ENCODE measurements around the gene BCKDHA.

BCKDHA gene

DNA sequence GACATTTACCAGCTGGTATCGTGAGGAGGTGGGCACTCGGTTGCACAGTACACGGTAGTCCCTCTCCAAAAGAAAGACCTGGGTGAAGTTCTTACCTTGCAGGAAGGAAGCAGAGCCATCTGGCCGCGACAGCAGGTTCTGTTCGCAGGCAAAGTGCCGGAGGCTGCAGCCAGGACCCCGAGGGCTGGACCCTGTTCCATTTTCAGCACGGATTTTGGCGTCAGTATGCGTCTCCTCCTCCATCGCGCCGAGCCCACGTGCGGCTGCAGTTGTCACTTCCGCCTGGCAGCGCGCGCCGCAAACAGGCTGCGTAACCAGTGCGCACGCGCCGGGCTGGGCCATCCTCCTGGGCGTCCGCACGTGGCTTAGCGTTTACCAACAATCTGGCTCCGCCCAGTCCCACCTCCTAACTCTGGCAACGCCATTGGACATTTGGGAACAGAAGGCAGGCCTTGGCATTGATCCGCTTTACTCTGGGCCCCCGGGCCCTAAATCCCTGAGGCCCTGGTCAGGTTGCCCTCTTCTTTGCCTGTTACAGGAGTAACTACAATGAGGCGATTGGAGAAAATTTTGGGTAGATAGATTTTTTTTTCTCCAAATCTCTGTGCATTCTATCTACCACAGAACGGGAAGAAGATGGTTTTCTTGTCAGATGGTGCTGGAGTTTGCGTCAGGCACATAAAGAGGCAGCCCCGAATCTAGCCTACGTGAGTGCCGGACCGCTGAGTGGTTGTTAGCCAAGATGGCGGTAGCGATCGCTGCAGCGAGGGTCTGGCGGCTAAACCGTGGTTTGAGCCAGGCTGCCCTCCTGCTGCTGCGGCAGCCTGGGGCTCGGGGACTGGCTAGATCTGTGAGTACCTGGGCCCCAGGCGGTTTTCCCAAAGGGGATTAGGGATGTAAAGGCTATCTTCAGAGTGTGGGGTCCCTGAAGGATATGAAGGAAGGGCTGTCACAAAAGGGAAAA lies at the start of gene BCKDHA, which contains the start of gene EXOSC5:
TSS of gene BCKDHA (plus strand) at position 733 of the 964 bp plus-strand sequence. CDS start at position 743, 10 bp downstream.
TSS of gene EXOSC5 (minus strand) at position 274 of the 964 bp plus-strand sequence. CDS start at position 243, 31 bp downstream.
- DNase-seq = peak; percentile 100

DNA sequence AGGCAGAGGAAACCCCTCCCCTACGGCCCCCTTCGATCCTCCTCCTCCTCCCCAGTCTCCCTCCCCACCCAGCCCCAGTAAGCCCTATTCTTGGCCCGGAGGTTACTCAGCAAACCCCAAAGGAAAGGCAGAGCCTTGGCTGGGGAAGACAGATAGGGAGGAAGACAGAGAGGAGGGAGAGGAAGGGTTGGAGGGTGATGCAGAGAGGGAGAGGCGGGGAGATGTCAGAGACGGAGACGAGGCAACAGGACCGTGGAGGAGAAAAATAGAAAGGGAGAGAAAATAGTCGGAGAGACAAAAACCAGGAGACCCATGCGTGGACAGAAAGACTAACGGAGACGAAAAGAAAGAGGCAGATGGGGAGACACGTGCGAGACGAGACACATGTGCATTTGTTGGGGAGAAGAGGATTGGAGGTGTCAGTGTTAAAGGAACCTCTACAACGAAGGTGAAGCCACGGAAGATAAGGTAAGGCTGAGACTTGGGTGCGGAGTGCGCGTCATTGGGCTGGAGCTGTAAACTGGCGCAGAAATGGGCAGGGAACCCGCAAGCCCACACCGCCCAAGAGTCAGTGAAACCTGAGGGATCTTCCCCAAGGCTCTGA lies 46.8 kb upstream of the BCKDHA start:
- no peak for DNase-seq

DNA sequence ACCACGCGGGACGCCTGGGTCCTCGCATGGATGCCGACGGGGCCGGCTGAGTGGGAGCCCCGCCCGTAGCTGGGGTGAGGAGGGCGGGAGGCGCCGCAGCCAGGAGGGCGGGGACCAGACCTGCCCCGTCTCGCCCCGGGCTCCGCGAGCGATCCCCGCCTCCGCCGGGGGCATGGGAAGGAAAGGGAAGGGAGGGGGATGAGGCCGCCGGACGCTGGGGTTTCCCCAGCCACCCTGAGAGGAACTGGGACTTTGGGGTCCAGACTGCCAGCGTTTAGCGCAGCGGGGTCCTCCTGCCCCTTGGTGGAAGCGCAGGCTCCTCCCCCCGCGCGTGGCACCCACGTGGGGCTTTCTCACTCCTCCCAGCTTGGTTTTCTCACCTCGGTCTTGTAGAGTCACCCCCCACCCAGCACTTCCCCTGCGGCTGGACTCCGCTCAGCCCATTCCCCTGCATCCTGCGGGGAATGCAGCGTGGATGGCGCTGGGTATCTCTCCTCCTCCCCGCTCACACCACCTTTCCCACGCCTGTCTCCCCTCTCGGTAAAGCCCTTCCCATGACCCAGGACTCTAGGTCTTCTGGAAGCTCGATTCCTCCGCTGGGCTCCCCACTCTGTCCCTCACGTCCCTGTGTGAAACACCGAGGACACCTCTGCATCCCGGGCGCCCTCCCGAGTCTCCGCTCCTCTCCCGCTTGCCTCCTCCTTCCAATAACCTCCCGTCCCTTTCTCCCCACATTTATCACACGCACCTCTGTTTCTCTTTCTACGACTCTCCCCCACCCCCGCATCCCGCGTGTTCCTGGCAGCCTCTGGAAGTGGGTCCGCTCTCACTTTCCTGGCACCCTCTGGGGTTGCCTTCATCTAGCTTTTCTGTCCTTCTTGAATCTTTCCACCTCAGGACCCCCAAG lies 46.0 kb upstream of the BCKDHA start:
- DNase-seq = no peak

DNA sequence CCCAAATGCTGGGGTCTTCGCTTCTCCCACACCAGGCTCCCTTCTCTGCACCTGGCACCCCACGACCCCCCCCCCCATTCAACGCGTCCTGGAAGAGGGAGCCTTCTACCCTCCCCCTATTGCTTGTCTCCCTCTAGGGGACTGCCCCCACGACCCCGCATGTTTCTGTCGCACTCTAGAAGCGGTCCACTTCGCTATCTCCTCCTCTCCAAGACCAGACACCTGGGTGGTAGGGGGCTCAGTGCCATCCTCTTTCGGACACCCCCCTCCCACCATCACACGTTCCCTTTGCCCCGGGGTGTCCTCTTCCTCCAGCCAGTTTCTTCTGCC lies 45.4 kb upstream of the BCKDHA start:
- no peak for DNase-seq

DNA sequence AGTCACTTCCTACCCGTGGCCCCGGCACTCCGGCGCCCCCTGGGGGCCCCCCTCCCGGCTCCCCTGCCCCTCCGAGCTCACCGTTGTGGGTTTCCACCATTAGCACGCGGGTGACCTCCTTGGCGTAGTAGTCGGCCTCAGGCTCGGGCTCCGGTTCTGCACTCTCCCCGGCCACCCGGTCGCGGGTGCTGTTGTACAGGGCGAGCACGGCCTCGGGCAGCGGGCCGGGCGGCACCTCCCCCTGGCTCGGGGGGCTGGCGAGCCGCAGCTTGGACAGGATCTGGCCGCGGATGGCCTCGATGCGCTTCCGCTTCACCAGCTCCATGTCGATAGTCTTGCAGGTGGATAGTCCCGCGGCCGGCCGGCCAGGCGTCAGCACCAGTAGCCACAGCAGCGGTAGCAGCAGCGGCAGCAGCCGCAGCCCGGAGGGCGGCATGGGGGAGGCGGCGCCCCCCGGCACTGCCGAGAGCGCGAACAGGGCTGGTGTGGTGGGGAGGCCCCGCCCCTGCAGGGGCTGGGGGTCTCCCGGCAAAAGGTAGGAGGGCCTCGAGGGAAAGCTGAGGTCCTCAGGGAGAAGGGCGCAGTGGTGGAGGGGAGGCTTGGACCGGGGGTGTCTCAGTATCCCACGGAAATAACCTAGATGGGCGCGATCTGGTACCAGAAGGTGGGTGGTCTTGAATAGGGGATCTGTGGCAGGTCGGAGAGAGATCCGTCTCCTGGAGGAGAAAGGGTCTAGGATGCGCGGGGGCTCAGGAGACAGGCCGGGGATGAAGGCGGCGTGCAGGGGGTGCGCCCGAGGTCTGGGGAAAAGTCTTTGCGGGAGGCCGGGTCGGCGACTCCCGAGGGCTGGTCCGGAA lies 44.8 kb upstream of the BCKDHA start:
- DNase-seq = no peak

DNA sequence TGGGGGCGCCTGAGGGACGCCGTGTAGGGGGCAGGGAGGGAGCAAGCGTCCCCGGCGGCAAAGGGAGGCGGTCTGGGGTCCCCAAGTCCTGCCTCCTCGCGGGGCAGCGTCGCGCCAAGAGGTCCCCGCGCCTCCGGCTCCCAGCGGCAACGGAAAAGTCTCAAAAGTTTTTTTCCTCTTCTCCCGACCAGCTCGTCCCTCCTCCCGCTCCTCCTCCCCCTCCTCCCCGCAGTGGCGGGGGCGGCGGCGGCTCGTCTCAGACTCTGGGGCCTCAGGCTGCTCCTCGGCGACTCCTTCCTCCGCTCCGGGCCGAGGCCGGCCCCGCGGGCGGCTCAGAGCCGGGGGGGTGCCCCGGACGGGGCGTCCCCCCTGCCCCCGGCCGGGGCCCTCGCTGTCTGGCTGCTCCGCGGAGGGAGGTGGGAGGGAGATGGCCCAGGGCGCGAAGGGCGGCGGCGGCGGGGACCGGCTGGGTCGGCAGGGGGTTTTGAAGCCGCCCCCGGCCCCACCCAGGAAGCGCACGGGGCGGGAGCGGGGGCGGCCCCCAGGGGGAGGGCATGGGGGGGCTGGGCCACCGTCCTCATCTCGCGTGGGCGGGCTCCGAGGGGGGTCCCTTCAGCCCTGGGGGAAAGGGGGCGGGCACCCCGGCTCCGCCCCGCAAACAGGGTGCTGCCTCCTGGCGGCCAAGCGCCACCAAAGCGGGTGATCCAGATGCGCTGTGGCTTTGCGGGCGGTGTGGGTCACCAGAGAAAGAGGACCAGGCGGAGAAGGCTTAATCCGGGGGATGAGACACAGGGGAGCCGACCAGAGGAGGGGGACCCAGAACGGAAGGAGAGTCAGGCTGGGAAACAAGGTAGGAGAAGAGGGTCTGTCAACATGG lies 43.9 kb upstream of the BCKDHA start, which contains the start of gene TGFB1:
TSS of gene TGFB1 (minus strand) at position 457 of the 877 bp plus-strand sequence. CDS start 878 bp downstream, outside the sequence.
- DNase-seq = no peak

DNA sequence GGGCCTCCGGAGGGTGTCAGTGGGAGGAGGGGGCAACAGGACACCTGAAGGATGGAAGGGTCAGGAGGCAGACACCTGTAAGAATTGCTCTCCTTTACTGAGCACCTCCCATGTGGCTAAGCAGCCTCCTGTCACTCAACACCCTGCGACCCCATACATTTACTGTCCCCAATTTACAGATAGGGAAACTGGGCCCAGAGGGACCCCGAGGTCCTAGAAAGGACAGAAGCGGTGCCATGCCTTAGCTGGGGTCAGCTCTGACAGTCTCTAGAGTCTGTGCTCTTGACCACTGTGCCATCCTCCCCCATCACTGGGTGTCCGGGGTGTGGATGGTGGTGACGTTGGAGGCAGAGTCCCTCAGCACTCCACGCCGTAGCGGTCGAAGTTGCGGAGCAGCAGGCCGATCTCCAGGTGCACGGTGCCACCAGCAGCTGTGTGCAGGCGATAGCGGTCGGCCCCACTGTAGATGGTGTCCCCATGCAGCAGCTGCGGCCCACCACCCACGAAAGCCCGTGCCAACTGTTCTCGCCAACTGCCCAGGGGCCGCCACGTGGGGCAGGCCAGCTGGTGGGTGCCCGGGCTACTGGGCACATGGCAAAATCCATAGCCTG lies 43.2 kb upstream of the BCKDHA start:
- DNase-seq = no peak

DNA sequence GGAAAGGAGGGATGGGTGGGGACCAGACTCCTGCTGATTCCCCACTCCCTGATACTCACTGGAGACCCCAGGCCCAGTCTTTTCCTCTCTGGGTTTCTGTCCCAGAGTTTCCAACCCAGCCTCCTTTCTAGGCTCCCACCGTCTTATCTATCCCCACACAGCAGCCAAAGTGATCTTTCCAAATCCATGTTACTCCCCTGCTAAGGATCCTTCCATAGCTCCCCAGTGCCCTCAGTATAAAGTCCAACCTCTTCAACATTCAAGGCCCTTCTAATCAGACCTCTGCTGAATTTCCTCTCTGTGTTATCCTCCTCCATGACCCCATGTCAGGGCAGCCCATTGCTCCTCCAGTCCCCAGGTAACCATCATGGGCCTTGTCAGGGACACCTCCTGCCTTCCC lies 42.6 kb upstream of the BCKDHA start:
- DNase-seq = no peak

DNA sequence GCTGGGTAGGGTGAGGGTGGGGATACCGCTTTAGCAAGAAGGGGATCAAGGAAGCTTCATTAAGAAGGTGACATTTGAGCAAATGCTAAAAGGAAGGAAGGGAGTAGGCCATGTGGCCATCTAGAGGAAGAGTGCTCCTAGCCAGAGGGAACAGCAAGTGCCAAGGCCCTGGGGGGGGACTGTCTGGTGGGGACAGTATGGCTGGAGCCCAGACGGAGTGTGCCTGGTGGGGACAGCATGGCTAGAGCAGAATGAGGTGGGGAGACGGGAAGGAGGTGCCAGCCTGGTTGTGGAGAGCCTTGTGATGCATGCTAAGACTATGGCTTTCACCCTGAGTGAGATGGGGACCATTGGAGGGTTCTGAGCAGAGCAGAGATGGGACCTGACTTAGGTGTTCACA lies 41.8 kb upstream of the BCKDHA start:
- no peak for DNase-seq

DNA sequence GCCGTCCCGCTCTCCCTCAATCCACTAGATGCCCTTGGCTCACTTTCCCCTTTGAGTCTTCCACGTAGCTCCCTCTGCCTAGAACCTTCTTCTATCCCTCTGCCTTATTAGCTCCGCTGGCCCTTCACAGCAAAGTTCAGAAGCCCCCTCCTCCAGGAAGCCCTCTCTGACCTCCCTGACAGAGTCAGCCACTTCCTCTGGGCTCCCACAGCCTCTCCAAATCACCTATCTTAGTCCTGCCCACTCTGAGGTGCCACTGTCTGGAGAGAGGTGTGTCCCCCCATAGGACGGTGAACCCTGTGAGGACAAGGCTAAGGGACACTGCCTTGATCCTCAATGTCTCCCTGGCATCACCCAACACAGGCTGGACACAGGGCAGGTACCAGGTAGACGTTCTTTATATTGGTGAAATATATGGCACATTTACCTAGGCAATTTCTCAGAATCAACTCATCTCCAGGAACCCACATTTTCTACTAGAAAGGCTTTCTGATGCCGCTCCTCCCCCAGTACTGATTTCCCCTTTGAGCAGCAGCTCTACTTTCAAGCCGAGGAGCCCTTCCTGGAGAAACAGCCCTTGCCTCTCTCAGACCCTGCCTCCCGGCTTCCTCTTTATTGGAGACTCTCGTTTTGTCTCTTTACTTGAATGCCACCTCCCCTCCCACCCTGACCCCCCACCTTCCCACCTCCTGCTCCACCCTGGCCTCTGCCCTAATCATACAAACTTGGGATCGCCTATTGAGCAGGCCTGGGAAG lies 40.5 kb upstream of the BCKDHA start:
- DNase-seq = no peak

DNA sequence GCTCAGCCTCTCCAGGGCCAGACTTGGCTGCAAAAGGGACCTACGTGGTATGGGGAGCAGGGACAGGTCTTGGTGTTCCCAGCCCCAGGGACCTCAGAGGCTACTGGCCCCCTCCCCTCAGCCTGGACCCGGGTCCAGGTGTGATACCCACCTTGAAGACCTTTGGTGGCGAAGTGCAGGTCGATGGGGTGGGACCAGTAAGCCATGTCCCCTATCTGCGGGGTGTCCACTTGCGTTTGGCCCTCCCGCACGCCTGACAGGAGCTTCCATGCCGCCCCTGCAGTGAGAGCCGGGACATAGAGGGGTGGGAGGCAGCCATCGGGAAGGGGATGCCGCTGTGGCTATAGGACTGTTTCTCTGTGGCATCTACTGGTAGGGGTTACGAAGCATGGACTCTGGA lies 39.9 kb upstream of the BCKDHA start:
- no peak for DNase-seq

DNA sequence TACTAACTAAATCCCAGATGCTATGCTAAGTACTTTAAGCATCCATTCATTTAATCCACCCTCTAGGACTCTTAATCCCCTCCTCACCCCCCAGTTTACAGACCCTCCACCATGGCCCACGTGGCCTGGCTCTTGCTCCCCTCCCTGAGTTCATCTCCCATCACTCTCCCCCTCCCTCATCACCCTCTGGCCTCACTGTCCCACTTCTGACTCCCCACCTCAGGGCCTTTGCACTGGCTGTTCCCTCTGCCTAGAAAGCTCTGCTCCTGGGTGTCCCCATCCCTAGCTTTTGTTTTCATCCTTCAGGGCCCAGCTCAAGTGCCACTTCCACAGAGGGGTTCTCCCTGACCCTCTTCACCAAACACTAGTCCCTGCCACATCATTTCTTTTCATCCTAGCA lies 37.9 kb upstream of the BCKDHA start:
- no peak for DNase-seq

DNA sequence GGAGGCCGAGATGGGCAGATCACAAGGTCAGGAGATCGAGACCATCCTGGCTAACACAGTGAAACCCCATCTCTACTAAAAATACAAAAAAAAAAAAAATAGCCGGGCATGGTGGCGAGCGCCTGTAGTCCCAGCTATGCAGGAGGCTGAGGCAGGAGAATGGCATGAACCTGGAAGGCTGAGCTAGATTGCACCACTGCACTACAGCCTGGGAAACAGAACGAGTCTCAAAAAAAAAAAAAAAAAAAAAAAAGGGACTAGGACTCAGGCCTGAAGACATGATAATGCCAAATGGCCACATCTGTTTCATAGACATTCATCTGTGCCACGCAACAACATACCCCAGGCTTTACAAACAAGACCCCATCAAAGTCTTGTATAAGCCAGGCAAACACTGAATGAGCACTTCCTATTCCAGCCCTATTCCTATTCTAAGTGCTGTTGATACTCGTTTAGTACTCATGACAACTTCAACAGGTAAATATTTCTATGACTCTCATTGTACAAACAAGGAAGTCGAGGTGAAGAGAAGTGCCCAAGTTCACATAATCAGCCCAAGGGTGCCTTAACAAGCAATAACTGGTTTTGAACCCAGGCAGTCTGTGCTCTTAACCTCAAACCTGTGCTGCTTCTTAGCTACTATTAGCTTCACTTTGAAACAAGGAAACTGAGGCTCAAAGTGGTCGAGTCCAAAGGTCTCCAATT lies 35.3 kb upstream of the BCKDHA start:
- DNase-seq = no peak

DNA sequence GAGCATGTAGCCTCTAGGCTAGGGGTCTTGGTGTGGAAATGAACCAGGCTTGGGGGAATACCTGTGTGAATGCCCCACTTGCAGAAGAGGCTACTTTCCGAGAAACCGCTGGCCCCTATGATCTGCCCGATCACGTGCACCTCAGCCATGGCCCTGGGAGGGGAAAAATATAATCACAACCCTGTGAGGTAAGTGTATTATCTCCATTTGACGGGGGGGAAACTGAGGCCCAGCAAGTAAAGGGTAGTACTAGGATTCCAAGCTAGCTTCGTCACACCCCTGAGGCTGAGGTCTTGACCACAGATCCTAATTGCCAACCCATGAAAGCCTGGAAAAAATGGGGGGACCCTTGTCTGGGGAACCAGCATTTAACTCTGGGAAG lies 34.3 kb upstream of the BCKDHA start:
- no peak for DNase-seq

DNA sequence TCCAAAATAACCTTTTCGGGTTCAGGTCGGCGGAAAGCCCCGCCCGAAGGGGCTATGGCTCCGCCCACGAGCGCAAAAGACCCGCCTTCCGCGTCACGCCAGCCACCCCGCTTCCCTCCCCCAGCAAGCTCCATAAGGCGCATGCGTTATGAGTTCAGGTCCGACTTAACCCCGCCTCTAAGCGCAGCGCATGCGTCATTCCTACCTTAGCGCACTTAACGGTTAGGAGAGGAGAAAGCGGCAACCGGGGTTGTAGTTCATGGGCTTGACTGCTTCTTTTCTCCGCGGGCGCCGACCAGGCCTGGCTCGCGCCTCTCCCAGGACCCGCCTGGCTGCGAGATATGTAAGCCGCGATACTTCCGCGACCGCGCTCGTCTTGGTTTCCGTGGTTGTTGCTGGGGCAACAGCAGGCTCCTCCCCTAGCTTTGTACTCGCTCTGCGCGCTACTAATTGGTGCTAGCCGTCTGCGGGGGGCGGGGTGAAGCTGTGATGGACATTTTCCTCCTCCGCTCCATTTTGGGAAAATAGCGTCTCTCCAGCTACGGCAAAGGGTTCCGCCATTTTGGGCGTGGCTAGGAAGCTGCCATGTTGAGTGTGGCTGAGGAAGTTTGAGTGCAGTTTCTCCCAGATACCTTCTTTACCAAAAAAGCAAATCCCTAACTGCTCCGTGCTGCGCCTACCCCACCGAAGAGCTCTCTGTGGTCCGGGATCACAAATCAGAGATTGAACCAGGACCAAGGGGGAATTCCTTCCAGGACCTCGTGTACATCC lies 33.7 kb upstream of the BCKDHA start, which contains the start of gene B9D2:
TSS of gene B9D2 (minus strand) at position 397 of the 771 bp plus-strand sequence. CDS start 630 bp downstream, outside the sequence.
- peak; percentile 98 to 100 for DNase-seq

DNA sequence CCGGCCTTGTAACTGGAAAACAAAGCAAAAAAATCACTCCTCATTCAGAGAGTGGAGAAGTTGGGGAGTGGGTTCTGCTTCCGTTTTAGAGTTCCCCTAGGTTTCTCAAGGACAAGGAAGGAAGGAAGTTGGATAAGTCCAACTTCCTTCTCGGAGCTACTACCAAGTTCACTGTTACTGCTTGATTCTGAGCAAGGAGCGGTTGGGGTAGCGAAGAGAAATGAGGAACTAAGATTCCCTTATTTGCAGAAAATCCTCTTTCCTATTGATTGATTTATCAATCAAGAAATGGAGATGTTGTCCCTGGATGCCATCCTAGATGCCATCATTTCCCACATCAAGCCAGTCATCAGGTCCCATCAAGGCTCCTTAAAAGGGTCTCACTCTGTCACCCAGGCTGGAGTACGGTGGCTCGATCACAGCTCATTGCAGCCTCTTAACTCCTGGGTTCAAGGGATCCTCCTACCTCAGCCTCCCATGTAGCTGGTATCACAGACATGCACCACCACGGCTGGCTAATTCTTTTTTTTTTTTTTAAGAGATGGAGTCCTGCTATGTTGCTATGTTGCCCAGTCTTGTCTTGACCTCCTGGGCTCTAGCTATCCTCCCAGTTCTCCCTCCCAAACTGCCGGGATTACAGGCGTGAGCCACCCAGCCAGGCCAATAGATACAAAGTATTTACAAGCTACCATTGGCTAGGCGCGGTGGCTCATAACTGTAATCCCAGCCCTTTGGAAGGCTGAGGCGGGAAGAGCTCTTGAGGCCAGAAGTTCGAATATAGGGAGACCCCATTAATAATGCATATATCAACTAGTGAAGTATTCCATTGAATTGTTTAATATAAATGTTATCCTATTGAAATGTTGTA lies 32.9 kb upstream of the BCKDHA start:
- DNase-seq = no peak

DNA sequence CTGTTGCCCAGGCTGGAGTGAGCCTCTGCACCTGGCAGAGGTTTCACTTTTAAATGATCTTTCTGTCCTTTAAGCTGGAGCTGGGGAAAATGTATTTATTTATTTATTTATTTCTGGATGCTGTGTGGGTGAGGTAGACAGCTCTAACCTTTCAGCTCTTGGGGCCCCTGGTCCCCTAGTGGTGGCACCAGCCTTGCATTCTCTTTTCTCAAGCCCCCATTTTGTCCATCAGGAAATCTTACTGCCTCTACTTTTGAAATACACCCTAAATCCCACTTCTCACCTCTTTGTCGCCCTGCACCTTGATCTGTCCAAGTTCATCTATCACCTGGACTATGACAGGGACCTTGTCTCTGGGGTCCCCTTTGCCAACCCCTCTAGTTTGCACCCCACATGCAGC lies 31.5 kb upstream of the BCKDHA start:
- DNase-seq = no peak
